ENCODE results near the gene CTSH. TPM values are rescaled to one million over a fixed set of nuclear protein-coding genes. Genes with fewer than 3 reads are reported as not detected.
"Not testable (repeated sequence)": the region's sequence is repeated elsewhere in the genome, so short reads cannot be mapped to it uniquely, and the experiment has no call there.

CTSH gene
- total RNA-seq, 1 donor from 2014 or later, result 29.2 TPM

- DNase-seq, result no peak
Observed at GRCh38 chr15:78921940-78922339, 22.9 kb downstream of the CTSH start.

DNA sequence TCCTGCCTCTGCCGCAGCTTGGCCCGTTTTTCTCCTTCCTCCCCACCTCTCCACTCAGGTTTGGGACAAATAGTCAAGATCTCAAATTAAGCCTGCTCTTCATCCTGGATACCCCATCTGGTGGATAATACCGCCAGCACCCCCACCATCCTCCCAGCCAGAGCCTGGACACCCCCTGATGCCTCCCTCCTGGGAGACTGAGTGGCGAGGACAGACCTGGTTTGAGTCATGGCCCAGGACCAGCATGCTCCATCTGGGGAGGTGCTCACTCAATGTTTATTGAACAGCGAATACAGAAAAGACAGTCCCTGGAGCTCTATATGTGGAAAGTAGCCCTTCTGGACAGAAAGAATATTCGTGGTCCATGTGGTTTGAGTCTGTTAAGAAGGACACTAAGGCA, 23.3 kb downstream of the CTSH start:
- DNase-seq, result no peak

DNA sequence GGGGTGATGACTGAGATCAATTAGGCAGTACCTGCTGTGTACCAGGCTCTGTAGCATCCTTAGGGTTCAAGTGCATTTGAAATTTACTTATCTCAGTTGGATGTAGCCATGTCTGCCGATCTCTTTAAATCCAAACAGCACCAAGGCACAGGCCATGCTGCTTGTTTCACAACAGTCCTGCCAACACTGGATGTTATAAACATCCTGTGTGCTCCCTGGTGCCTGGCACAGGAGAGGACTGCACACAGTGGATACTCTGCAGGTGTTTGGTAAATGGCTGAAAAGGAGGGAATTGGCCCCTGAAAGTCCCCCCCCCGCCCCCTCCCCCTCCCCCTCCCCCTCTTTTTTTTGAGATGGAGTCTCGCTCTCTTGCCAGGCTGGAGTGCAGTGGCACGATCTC, 27.0 kb downstream of the CTSH start:
- no peak for DNase-seq

DNA sequence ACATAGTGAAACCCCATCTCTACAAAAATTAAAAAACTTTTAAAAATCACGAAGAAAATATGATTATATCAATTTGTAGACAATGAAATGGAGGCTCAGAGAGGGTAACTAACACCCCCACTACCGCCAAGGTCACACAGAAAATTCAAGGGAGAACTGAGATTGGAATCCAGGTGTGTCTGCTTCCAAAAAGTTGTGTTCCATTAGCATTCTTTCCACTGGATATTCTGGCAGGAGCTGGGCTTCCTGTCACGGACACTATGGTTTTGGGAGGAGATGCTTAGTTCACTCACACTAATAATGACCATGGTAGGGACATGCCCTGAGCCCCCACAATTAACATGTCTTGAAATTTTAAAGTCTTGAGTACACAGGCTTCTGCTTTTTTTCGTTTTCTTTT, 28.8 kb downstream of the CTSH start:
- DNase-seq, result no peak

GRCh38 chr15:78915341-78916087, 29.3 kb downstream of the CTSH start:
- DNase-seq, result no peak

DNA sequence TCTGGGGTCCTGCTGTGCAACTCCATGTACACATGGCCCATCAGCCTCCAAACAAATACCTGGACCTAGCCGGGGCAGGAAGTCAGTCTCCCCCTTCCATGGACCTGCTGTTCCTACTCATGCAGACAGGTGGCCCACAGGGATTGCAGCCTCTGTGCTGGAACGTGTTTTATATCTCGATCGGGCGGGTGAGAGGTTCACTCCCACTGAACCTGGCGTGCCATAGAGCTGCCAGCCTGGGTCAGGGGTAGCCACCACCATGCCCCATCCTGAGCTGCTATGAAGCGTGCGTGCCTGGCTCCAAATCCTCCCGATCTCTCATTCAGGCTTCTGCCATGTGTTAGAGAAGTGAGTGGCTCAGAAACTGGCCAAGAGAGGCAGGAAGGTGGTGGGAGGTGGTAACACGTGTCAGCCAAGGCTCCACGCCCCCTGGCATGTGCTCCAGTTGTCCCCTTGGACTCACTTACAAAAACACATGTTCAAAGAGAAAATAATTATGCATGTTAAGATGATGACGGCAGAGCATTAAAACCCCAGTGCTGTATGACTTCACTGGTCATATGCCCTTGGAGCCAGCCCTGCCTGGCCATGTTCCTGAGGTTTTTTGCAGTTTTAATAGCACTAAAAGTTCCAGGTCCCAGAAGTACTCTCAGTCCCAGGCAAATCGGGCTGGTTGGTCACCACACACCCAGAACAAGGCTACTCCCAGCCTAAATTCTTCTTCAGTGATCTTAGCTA, 30.6 kb downstream of the CTSH start:
- DNase-seq, result no peak

DNA sequence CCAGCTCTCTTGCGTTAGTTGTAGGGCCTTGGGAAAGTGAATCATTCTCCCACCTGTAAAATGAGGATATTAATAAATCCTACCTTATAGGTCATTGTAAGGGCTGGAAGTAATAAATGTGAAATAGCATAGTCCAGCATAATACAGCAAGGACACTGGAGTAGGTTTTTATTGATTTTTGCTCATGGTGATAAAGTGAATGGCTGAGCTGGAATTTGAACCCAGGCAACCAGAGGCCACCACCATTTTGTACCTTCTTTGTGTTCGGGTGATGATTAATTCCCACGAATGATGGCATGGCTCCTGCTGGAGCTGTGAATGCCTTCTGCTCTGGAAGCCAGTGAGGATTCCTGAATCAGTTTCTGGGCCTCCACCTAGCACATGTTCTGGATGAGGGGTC, 31.8 kb downstream of the CTSH start:
- no peak for DNase-seq

GRCh38 chr15:78912316-78912715, 32.5 kb downstream of the CTSH start:
- no peak for DNase-seq

DNA sequence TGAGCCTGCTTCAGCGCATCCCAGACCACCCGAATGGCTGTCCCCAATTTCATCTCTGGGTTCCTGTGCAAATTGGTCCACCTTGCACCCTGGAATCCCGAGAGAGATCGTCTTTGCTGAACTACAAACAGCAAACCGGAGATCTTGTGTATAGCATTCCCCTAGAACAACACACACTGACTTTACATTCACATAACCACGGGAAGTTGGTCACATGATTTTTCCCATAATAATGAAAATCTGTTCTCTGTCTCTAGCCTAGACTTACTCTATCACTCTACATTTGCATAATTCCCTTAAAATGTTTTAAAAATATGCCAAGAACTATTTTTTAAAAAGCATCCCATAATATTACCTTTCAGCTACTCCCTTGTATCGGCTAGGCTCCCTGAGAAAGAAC, 34.6 kb downstream of the CTSH start:
- no peak for DNase-seq

GRCh38 chr15:78909791-78910228, 35.0 kb downstream of the CTSH start:
- DNase-seq, result no peak

- no peak for DNase-seq
Observed at GRCh38 chr15:78909160-78909695, 35.6 kb downstream of the CTSH start.

- no peak for DNase-seq
Observed at GRCh38 chr15:78907577-78907976, 37.3 kb downstream of the CTSH start.

GRCh38 chr15:78906316-78906620, 38.6 kb downstream of the CTSH start:
- DNase-seq, result no peak

- no peak for DNase-seq
Observed at GRCh38 chr15:78904599-78905358, 40.1 kb downstream of the CTSH start.

GRCh38 chr15:78902281-78903032, 42.4 kb downstream of the CTSH start:
- not testable (repeated sequence) for DNase-seq

DNA sequence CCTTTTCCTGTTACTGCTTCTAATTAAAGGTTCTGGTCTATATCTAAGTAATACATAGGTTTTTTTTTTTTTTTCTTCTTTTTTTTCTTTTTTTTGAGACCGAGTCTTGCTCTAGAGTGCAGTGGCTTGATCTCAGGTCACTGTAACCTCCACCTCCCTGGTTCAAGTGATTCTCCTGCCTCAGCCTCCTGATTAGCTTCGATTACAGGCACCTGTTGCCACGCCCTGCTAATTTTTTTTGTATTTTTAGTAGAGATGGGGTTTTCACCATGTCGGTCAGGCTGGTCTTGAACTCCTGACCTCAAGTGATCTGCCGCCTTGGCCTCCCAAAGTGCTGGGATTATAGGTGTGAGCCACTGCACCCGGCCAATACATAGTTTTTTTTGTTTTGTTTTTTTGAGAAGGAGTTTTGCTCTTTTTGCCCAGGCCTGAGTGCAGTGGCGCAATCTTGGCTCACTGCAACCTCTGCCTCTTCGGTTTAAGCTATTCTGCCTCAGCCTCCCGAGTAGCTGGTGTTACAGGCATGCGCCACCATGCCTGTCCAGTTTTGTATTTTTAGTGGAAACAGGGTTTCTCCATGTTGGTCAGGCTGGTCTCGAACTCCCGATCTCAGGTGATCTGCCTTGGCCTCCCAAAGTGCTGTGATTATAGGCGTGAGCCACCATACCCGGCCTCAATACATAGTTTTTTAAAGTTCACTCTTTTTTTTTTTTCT, 43.9 kb downstream of the CTSH start:
- DNase-seq, result not testable (repeated sequence)

DNA sequence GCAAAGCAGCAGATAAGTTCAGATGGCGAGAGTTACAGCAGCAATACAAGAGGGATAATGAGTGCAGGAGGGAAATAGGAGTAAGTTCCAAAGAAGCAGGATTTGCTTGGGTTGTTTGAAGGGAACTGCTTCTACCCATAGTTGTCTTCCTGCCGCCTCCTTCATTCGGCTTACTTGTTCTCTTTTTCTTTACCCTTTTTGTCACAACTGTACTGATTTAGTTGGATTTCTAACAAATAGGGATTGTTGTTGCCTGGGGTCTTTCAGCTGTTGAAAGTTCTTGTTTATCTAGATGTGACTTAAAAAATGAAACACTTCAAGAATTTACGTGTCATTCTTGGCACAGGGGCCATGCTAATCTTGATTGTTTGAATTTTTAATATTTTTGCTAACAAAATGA, 46.3 kb downstream of the CTSH start:
- DNase-seq, result no peak

DNA sequence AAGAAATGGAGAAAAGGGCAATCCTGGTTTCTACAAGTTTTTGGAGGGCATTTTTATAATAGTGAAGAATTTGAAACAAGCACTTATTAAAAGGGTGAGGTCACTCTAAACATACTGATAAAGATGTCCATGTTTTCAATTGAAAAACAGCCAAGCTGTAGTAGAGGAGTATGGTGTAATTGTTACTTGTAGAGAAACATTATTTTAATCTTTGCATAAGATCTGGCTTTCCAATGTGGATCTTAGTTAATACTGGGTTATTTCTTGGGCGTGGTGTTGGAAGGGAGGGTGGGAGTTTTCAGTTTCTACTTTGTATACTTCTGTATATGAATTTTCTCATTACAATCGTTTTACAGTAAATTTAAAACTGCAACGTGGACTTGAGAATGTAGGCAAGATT, 49.4 kb downstream of the CTSH start:
- no peak for DNase-seq

GRCh38 chr15:78893538-78893937, 51.3 kb downstream of the CTSH start:
- no peak for DNase-seq

- no peak for DNase-seq
Observed at GRCh38 chr15:78889000-78889399, 55.8 kb downstream of the CTSH start.

DNA sequence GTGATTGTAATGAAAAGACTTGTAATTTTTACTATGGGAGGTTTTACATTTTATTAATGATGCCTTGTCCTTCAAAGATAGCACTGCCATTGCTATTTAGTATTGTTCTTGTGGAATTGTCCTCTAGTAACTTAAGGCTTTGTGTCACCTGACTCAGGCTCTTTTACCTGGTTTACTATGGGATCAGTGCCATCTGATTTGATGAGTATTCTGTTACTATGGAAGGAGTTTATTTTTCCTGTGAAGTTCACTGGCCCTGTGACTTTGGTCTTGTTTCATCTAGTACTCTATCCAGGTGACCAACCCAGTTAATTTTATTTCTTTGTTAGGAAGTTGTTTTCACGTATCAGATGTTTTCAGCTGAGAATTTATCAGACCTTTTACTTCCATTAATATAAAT, 63.2 kb downstream of the CTSH start:
- DNase-seq, result no peak

DNA sequence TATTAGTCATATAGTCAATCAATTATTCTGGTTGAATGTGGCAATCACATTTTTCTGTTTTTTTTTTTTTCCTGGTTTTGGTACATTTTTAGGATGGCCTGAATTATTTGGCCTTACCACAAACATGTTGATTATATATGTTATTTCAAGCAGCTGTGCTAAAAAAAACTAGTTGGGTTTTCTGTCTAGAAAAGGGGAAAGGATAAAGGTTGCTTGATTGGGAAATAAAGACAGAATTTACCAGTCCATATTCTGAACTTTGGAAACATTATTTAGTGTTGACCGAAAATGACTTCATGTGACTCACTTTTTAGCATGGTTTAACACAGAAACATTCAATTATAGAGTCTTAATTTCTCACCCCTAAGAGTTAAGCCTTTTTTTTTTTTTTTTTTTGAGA, 64.0 kb downstream of the CTSH start:
- DNase-seq, result no peak
